GM21447 (cell line): ENCODE results near the gene RINL.
"Not testable (repeated sequence)": the region's sequence is repeated elsewhere in the genome, so short reads cannot be mapped to it uniquely, and the experiment has no call there.

ENCODE experiments used
- ATAC-seq: cut with Tn5 transposase; IDR thresholded peaks from one replicate; pipeline ENCODE4 v1.9.1; 2021; ENCODE audit not compliant: unreplicated experiment

RINL gene

GRCh38 chr19:38904581-38905539, 26.8 kb upstream of the RINL start:
- no peak for ATAC-seq

GRCh38 chr19:38901683-38902082, 23.6 kb upstream of the RINL start:
- ATAC-seq, result no peak

GRCh38 chr19:38900743-38901190, 22.7 kb upstream of the RINL start:
- ATAC-seq, result no peak

- ATAC-seq, result no peak
Measured at GRCh38 chr19:38900202-38900629, 22.1 kb upstream of the RINL start.

- ATAC-seq, result peak; percentile 88
Measured at GRCh38 chr19:38899447-38900201, 21.5 kb upstream of the RINL start, which contains the start of the genes NFKBIB and SIRT2. NFKBIB (plus strand) TSS chr19:38899969; CDS start chr19:38900033, 64 bp downstream. SIRT2 (minus strand) TSS chr19:38899618; CDS start chr19:38899521, 97 bp downstream.

DNA sequence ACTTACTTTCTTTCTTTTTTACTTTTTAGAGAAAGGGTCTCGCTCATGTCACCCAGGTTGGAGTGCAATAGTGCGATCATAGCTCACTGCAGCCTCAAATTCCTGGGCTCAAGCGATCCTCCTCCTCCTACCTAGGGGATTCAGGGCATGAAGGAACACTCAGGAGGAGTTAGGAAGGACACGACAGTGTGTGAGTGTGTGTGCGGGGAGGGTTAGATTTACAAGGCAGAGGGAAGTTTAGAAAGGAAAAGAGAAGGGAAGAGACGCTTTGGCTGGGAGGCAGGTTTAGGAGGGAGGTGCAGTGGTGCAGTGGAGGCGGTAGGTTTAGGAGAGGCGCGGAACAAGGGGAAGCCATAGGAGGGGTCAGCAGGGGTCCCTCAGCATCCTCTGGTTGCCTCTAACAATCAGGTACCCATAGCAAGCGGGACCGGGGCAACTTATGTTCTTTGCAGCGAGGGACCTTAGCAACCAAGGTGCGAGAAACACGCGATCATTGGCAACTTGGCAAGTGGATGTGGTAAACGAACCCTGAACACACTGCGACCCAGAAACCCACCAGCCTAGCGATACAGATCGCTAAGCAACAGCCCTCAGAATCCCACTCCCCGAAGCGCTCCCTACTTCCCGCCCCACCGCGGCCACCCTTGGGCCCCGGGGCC, 20.8 kb upstream of the RINL start:
- ATAC-seq, result no peak

- ATAC-seq, result no peak
Measured at GRCh38 chr19:38894968-38895367, 16.9 kb upstream of the RINL start.

DNA sequence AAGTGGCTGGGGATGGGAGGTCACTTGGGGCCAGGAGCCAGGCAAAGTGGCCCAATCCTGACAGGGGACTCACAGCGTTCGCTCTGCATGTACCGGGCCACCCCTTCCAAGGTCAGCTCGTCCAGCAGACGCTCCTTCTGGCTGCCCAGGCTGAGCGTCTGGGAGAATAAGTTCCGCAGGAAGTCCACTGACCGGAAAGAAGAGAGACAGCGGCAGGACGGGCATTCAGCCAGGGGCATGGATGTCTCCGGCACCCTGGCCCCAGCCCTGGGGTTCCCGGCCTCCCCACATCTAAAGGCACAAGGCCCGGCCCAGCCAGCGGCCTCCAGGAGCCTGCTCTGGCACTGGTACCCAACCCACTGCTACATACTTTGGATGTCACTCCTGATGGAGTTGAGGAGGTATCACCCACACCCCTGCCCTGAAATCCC, 15.3 kb upstream of the RINL start:
- no peak for ATAC-seq

DNA sequence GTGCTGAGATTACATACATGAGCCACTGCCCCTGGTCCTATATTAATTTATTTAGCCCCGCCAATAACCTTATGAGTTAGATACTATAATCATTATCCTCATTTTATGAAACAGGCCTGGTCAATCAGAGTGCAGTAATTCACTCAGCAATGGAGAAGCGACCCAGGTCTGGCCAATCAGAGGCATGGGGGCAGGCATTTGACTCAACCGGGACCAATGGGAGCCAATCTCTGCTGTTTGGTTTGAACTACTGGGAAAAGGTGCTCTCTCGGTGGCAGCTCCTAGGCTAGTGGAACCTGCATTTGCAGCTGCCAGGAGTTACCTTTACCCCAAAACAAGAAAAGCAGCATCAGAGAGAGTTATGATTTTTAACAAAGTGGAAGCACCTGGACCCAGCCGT, 14.8 kb upstream of the RINL start:
- no peak for ATAC-seq

GRCh38 chr19:38891771-38892170, 13.7 kb upstream of the RINL start:
- ATAC-seq, result no peak

- no peak for ATAC-seq
Measured at GRCh38 chr19:38890686-38891085, 12.6 kb upstream of the RINL start.

DNA sequence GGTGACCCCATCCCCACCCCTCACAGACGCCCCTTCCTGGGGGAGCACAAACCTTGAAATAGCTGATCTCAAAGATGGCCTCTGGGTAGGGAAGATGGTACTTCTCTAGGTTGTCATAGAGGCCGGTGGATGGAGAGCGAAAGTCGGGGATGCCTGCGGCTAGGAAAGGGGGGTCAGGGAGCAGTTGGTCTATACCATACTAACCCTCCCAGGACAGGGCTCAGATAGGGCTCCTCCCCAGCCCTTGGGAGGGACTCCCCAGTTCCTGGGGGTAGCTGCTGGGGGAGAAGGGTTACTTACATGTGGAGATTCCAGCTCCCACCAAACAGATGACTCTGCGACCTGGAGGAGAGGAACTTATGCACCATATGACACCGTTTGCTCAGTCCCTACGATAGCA, 11.7 kb upstream of the RINL start:
- no peak for ATAC-seq

DNA sequence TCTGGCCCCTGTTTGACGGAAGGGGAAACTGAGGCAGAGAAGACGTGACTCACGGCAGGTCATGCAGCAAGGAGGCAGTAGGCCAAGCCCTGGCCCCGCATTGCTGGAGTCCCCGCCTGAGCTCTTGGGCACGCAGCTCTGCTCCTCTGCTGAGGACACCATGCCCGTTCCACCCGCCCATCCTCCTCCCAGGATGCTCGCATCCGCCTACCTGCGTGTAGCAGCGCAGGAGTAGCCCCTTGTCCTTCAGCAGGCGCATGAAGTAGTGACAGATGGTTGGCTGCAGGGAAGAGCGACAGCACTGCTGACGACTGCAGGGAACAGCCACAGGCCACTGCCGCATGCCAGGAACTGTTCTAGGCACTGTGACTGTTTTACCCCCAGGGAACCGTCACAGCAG, 10.8 kb upstream of the RINL start:
- no peak for ATAC-seq

DNA sequence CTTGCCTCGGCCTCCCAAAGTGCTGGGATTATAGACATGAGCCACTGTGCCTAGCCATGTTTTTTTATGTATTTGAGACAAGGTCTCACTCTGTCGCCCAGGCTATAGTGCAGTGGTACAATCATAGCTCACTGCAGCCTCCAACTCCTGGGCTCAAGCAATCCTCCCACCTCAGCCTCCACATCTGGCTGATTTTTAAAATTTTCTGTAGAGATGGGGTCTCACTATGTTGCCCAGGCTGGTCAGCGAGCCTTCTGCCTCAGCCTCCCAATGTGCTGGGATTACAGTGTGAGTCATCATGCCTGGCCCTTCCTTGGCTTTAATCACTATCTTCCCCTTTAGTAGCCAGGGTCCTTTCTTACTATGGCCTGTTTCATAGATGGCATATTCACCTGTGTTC, 6.6 kb upstream of the RINL start:
- not testable (repeated sequence) for ATAC-seq

GRCh38 chr19:38883286-38883685, 5.2 kb upstream of the RINL start:
- no peak for ATAC-seq

GRCh38 chr19:38880882-38881609, 3.0 kb upstream of the RINL start:
- no peak for ATAC-seq

DNA sequence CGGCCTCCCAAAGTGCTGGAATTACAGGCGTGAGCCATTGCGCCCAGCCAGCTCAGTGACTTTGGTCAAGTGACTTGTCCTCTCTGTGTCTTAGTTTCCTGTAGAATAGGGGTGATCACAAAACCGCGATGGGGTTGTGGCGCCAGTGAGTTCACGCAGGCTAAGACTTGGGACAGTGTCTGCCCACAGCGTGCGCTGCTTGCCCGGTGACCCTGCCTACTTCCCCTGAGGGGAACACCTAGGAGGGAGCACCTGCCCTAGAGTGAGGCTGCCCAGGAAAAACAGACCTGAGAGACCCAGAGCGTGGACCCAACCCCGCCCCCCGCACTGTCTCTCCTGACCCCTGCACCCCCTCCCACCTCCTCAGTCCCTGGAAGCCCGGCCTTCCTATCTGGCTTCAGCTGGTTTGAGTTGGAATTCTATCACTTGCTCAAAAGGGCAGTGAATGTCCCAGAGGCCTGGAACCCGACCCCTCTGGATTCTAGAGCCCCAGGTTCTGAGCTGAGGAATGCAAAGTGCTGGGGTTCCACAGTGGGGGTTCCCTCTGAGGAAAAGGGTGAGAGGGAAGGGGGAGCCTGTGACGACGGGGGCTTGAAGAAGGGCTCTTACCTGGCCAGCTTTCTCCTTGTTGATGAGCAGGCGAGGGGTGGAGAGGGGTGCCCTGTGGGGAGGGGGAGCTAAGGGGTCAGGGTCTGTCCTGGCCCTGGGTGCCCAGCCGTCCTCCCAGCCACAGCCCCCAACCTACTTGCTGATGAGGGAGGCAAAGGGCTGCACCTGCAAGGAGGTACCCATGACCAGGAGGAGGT, 2.2 kb upstream of the RINL start:
- no peak for ATAC-seq

GRCh38 chr19:38879400-38879751, 1.3 kb upstream of the RINL start:
- ATAC-seq, result no peak

GRCh38 chr19:38878575-38879399, 712 bp upstream of the RINL start:
- ATAC-seq, result no peak
